ENCODE data around the gene ST14. TPM values are rescaled to one million over a fixed set of nuclear protein-coding genes. Genes with fewer than 3 reads are reported as not detected.
A peak's percentile ranks its signal among the peaks of the same experiment; 100 is the strongest.

ST14 gene
- total RNA-seq, result 10 to 100 TPM in 1 of 9 donors, 1 to 10 TPM in 4, under 1 TPM in 4; 0.37 to 13.0 (median 1.3) TPM
- polyA plus RNA-seq, result 1 to 10 TPM in 1 of 2 donors, under 1 TPM in 1; 0.61 to 1.4 TPM
- long read RNA-seq, donor 1, partial matches to known transcripts, result 1 of 2 reads
- long read RNA-seq, donor 1, other reads (novel, unspliced or antisense), result 0 of 2 reads
- long read RNA-seq, donor 2, partial matches to known transcripts, result 3 of 3 reads
- long read RNA-seq, donor 2, other reads (novel, unspliced or antisense), result 0 of 3 reads
- long read RNA-seq, donor 3, partial matches to known transcripts, result 2 of 6 reads
- long read RNA-seq, donor 3, other reads (novel, unspliced or antisense), result 2 of 6 reads

- Histone ChIP-seq H3K27me3 (peaks cover 0 to 34% (median 24%) of the 10 kb centered on the region in 9 donors), H3K9me3 (no peaks in the 10 kb centered on the region), H3K4me3 (peak within 1 kb of the TSS; percentile 17 to 59 (median 34)), H3K4me1 (peaks cover 0 to 59% (median 12%) of the 10 kb centered on the region in 12 donors), H3K36me3 (no peaks in the 10 kb centered on the region), H3K27ac (no peak within 1 kb of the TSS)
- 8 to 14% (median 10%) methylated on average over 32 to 89 of the region's 89 CpGs for WGBS, 4 donors
- ATAC-seq (peak in 2 of 4 donors; percentile 38 to 45), DNase-seq (peak in 1 of 5 donors; percentile 22)
- TF ChIP-seq POLR2A (IDR thresholded peaks at IDR 0.05) (no peak), CTCF (IDR thresholded peaks at IDR 0.05) (no peak)
- intact Hi-C loops (cut with DNase I), result no loop called here
Measured at GRCh38 chr11:130159657-130160497, at the start of gene ST14. TSS of gene ST14 (plus strand) at chr11:130159782. CDS start at chr11:130159980, 198 bp downstream.

- H3K36me3 ChIP-seq, result peaks cover 0 to 43% (median 39%) of the 10 kb centered on the region in 9 donors
- intact Hi-C loops (cut with DNase I), result no loop called here
- ATAC-seq, result no peak
- DNase-seq, result no peak
- H3K4me1 ChIP-seq, result peaks cover 0 to 26% (median 5%) of the 10 kb centered on the region in 12 donors
- no peaks in the 10 kb centered on the region for H3K27me3 ChIP-seq
- no peaks in the 10 kb centered on the region for H3K9me3 ChIP-seq
- H3K4me3 ChIP-seq, result no peak overlapping the region
- 85 to 93% (median 91%) methylated on average over 7 of the region's 7 CpGs for WGBS, 4 donors
- H3K27ac ChIP-seq, result no peak overlapping the region
- no peak for TF ChIP-seq POLR2A (IDR thresholded peaks at IDR 0.05)
- no peak for TF ChIP-seq CTCF (IDR thresholded peaks at IDR 0.05)
Measured at GRCh38 chr11:130110339-130111108, 49.1 kb upstream of the ST14 start.

GRCh38 chr11:130112071-130112830 lies 47.3 kb upstream of the ST14 start:
- H3K27me3 ChIP-seq, result no peaks in the 10 kb centered on the region
- intact Hi-C loops (cut with DNase I), result no loop called here
- no peak for ATAC-seq
- H3K4me3 ChIP-seq, result no peak overlapping the region
- no peak overlapping the region for H3K27ac ChIP-seq
- TF ChIP-seq CTCF (IDR thresholded peaks at IDR 0.05), result no peak
- WGBS, 4 donors, result 92 to 95% (median 94%) methylated on average over 10 of the region's 10 CpGs
- H3K36me3 ChIP-seq, result peaks cover 0 to 53% (median 42%) of the 10 kb centered on the region in 9 donors
- no peak for DNase-seq
- no peaks in the 10 kb centered on the region for H3K9me3 ChIP-seq
- H3K4me1 ChIP-seq, result peaks cover 0 to 22% (median 8%) of the 10 kb centered on the region in 12 donors

All from heart left ventricle (tissue), 16 donors.